ENCODE results near the gene PUS1.
"Not testable (repeated sequence)": the region's sequence is repeated elsewhere in the genome, so short reads cannot be mapped to it uniquely, and the experiment has no call there.

GRCh38 chr12:131954460-131954859, 25.4 kb downstream of the PUS1 start:
- TF ChIP-seq CTCF, POLR2A (IDR thresholded peaks at IDR 0.05): not testable (repeated sequence)

All from right lobe of liver (tissue), 4 donors.